HG03378 (cell line): Measurements from ENCODE around the gene ACOT4.
A peak's percentile ranks its signal among the peaks of the same experiment; 100 is the strongest.
"Not testable (repeated sequence)": the region's sequence is repeated elsewhere in the genome, so short reads cannot be mapped to it uniquely, and the experiment has no call there.

ENCODE experiments used
- ATAC-seq: cut with Tn5 transposase; IDR thresholded peaks from one replicate; pipeline ENCODE4 v1.9.1; 2021; ENCODE audit warnings: mild to moderate bottlenecking, moderate library complexity; ENCODE audit not compliant: unreplicated experiment

The ACOT4 gene

GRCh38 chr14:73591690-73592449 lies at the start of gene ACOT4:
Gene ACOT4 (plus strand): TSS chr14:73591873. CDS start chr14:73591960, 87 bp downstream.
- ATAC-seq: no peak

- ATAC-seq: not testable (repeated sequence)
Observed at GRCh38 chr14:73542961-73543360, 48.7 kb upstream of the ACOT4 start.

GRCh38 chr14:73545353-73545752 lies 46.3 kb upstream of the ACOT4 start:
- ATAC-seq: not testable (repeated sequence)

GRCh38 chr14:73549097-73549496 lies 42.6 kb upstream of the ACOT4 start:
- ATAC-seq: not testable (repeated sequence)

GRCh38 chr14:73549889-73550524 lies 41.7 kb upstream of the ACOT4 start:
- ATAC-seq: not testable (repeated sequence)

GRCh38 chr14:73553845-73554244 lies 37.8 kb upstream of the ACOT4 start:
- ATAC-seq: no peak

DNA sequence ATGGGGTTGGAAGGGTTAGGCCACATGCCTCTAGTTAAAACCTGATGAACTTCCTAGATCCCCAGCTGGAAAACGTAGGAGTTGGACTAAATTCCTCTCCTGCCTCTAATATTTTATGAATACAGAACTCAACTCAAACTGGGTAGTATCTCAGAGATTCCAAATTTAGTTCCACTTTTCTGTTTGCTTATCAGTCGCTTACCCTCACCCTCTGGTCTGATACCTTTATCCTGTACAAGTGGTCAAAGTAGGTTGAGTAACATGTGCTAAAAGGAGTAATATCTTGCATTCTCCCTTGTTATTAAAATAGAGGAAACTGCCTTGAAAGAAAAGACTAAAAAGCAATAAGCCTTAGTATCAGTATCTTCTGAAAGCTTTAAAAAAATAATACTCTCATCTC lies 34.5 kb upstream of the ACOT4 start:
- not testable (repeated sequence) for ATAC-seq

GRCh38 chr14:73558238-73558637 lies 33.4 kb upstream of the ACOT4 start:
- not testable (repeated sequence) for ATAC-seq

DNA sequence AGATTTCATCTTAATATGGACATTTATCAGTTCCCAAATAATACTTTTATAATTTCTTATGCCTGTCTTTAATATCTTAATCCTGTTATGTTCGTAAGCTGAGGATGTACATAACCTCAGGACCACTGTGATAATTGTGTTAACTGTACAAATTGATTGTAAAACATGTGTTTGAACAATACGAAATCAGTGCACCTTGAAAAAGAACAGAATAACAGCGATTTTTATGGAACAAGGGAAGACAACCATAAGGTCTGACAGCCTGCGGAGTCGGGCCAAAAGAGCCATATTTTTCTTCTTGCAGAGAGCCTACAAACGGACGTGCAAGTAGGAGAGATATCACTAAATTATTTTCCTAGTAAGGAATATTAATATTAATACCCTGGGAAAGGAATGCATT lies 29.4 kb upstream of the ACOT4 start:
- ATAC-seq: not testable (repeated sequence)

DNA sequence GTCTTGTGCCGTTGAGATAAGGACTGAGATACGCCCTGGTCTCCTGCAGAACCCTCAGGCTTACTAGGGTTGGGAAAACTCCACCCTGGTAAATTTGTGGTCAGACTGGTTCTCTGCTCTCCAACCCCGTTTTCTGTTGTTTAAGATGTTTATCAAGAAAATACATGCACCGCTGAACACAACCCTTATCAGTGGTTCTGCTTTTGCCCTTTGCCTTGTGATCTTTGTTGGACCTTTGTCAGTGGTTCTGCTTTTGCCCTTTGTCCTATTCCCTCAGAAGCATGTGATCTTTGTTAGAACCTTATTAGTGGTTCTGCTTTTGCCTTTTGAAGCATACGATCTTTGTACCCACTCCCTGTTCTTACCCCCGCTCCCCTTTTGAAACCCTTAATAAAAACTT lies 29.0 kb upstream of the ACOT4 start:
- ATAC-seq: not testable (repeated sequence)

- ATAC-seq: not testable (repeated sequence)
Observed at GRCh38 chr14:73566431-73566830, 25.2 kb upstream of the ACOT4 start.

DNA sequence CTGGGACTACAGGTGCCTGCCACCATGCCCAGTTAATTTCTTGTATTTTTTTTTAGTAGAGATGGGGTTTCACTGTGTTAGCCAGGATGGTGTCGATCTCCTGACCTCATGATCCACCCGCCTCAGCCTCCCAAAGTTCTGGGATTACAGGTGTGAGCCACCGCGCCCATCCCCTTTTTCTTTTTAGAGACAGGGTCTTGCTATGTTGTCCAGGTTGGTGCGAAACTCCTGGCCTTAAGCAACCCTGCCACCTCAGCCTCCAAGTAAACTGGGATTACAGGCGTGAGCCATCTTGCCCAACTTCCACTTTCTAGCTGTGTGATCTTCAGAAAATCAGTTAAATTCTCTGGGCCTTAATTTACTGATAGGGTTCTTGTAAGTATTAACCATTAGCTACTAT lies 24.7 kb upstream of the ACOT4 start:
- ATAC-seq: not testable (repeated sequence)

DNA sequence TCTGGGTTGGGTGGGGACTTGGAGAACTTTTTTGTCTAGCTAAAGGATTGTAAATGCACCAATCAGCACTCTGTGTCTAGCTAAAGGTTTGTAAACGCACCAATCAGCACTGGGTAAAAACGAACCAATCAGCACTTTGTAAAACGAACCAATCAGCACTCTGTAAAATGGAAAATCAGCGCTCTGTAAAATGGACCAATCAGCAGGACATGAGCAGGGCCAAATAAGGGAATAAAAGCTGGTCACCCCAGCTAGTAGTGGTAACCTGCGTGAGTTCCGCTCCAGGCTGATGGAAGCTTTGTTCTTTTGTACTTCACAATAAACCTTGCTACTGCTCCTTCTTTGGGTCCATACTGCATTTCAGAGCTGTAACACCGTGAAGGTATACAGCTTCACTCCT lies 24.3 kb upstream of the ACOT4 start:
- ATAC-seq: no peak

DNA sequence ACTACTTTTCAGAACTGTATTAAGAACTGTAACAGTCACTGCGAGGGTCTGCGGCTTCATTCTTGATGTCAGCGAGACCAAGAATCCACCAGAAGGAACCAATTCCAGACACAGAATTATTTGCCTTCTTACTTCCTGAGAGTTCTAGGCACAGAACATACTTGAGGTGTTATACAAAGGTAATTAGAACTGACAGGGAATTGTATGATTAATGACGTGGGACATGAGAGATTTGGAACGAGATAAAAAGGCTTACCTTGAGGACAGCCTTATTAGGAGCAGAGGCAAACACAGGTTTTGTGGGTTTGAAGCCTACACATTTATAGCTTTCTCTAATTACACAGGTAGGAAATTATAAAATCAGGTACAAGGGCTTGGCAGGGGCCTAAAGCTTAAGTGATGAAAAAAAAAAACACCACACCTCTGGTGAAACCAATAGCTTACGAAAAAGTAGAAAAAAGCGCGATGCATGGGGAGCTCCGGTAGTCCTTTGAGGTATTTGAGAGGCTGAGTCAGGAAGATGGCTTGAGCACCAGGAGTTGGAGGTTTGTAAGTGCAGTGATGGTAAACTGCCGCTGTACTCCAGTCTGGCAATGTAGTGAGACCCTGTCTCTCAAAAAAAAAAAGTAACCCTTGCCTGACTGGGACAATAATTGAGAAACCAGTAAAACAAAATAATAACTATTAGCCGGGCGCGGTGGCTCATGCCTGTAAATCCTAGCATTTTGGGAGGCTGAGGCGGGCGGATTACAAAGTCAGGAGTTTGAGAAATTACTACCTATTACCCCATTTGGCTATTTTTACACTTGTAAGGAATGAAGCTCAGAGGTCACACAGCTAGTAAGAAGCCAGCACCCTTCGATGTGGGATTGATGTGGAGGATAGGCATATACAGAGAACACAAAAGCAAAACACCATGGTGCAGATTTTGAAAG lies 23.5 kb upstream of the ACOT4 start:
- ATAC-seq: no peak

DNA sequence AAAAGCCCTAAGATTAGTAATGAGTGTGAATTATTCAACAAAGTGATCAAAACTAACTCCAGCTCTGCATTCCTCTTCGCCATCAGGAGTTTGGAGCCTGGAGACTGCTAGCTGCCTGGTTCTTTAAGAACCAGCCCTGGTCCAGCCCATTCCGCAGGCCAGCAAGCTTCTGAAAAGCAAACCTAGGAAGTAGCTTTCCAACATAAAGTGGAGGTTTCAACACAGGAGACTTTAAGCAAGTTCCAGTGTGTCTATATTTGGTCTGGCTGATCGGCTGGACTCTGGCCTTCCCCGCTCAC lies 22.8 kb upstream of the ACOT4 start:
- ATAC-seq: peak; percentile 16

- ATAC-seq: peak; percentile 52
Observed at GRCh38 chr14:73569185-73569958, 22.3 kb upstream of the ACOT4 start, which contains the start of gene ACOT2. Gene ACOT2 (plus strand): TSS chr14:73569213. CDS start chr14:73569241, 28 bp downstream.

- ATAC-seq: not testable (repeated sequence)
Observed at GRCh38 chr14:73570913-73571312, 20.8 kb upstream of the ACOT4 start.

DNA sequence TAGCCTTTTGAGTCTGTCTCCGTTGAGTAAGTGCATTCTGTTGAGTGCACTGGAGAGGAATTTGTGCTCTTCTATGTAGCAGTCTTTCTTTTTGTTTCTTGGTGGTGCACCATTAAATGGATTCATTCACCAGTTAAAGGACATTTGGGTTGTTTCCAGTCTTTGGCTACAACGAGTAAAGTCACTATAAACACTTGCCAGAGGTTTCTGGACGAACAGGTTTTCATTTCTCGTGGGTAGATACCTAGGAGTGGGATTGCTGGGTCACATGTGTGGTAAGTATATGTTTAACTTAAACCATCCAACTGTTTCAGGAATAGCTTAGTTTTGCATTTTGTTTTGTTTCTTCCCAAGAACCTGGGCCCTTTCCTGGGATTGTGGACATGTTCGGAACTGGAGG lies 18.6 kb upstream of the ACOT4 start:
- not testable (repeated sequence) for ATAC-seq

- ATAC-seq: not testable (repeated sequence)
Observed at GRCh38 chr14:73573740-73574139, 17.9 kb upstream of the ACOT4 start.

- not testable (repeated sequence) for ATAC-seq
Observed at GRCh38 chr14:73574251-73574650, 17.4 kb upstream of the ACOT4 start.
